Gastroesophageal sphincter (tissue), 3 donors: ENCODE measurements around the gene IZUMO4.

Experiments used
- CTCF ChIP-seq, 4 experiments: fragments of 200-600 bp in 2 of 4; fragments of 450-650 bp in 2 of 4; sonication (generic) in 1 of 4; IDR thresholded peaks; one replicate each; pipeline ENCODE4 v1.5.1; 2017 to 2019; ENCODE audit warnings: antibody characterized with exemption in 4 of 4, mild to moderate bottlenecking in 2 of 4, moderate library complexity in 2 of 4
- POLR2A ChIP-seq, 2 donors: fragments of 450-650 bp; IDR thresholded peaks; one replicate each; pipeline ENCODE4 v1.6.1; 2017; ENCODE audit warnings: antibody characterized with exemption in 2 of 2, mild to moderate bottlenecking in 2 of 2, moderate library complexity in 1 of 2

- TF ChIP-seq POLR2A (IDR thresholded peaks at IDR 0.05) (no peak), CTCF (IDR thresholded peaks at IDR 0.05) (no peak)
Measured at GRCh38 chr19:2123682-2124387, 27.1 kb downstream of the IZUMO4 start.
